Activated T-cell treated with anti-CD3 and anti-CD28 coated beads, Interleukin-2, amount 50 U/mL, for 4 hours (primary cell): ENCODE measurements around the gene ZDHHC5. TPM values are rescaled to one million over a fixed set of nuclear protein-coding genes. Genes with fewer than 3 reads are reported as not detected.

Experiments
- ATAC-seq, 2 donors: fragments of 200-7000 bp; cut with Tn5 transposase; one replicate each; pipeline ENCODE4 v1.10.0; 2021
- DNase-seq: peaks from one replicate; pipeline ENCODE4 v3.0.0-alpha.2; 2020
- H3K27me3 Mint-ChIP-seq: one replicate; pipeline ENCODE4 v1.8.0; 2021; ENCODE audit warnings: low read depth, mixed read lengths
- H3K36me3 Mint-ChIP-seq: one replicate; pipeline ENCODE4 v1.8.0; 2022; ENCODE audit warnings: mixed read lengths; ENCODE audit not compliant: insufficient read depth
- H3K4me1 Mint-ChIP-seq: one replicate; pipeline ENCODE4 v1.8.0; 2021; ENCODE audit warnings: low read depth, mixed read lengths
- H3K4me3 Mint-ChIP-seq: one replicate; pipeline ENCODE4 v1.8.0; 2021; ENCODE audit warnings: mild to moderate bottlenecking, moderate library complexity, mixed read lengths
- H3K9me3 Mint-ChIP-seq: one replicate; pipeline ENCODE4 v1.8.0; 2021; ENCODE audit warnings: mixed read lengths
- total RNA-seq, 3 donors: library from RNA; stranded (reverse); gene quantifications; one replicate each; pipeline ENCODE4 v1.2.1, GENCODE V29; 2021

Gene ZDHHC5
- total RNA-seq, 3 donors from 2014 or later = 65.0 to 78.1 (median 73.8) TPM

DNA sequence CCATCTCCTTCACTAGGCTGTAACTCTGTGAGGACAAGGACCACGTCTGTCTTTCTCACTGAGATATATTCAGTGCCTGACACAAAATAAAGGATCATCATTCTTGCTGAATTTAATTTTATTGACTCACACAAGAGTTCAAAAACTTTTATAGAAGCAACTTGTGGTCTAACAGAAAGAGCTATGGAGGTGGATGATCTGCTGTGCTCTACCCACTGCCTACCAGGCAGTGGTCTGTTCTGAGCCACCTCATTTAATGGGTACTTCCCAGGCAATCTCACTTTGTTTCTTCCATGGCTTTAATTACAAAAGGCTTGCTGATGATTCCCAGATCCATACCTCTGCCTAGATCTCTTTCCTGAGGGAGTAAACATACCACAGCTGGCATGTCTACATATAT, 79.0 kb downstream of the ZDHHC5 start:
- peak; percentile 35 to 58 for ATAC-seq

More for the DNA sequence above, 79.0 kb downstream of the ZDHHC5 start:
- H3K9me3 Mint-ChIP-seq = no peaks in the 10 kb centered on the region
- H3K36me3 Mint-ChIP-seq = peaks cover 28% of the 10 kb centered on the region
- no peak for DNase-seq
- peaks cover 40% of the 10 kb centered on the region for H3K4me1 Mint-ChIP-seq
- H3K4me3 Mint-ChIP-seq = no peak overlapping the region
- no peaks in the 10 kb centered on the region for H3K27me3 Mint-ChIP-seq

Other genes with a start within 250 kb of the ZDHHC5 start
- 100 to 1,000 TPM; 508 to 551 (median 529) TPM for gene SLC43A3, start 241.0 kb upstream of the ZDHHC5 start, total RNA-seq
- gene RTN4RL2, start 207.6 kb upstream of the ZDHHC5 start, total RNA-seq = under 1 TPM; 0.16 to 0.33 (median 0.27) TPM
- 10 to 100 TPM; 15.5 to 20.3 (median 18.3) TPM for gene SLC43A1, start 152.4 kb upstream of the ZDHHC5 start, total RNA-seq
- gene TIMM10, start 137.4 kb upstream of the ZDHHC5 start, total RNA-seq = 100 to 1,000 TPM; 152 to 189 (median 154) TPM
- gene SMTNL1, start 130.5 kb upstream of the ZDHHC5 start, total RNA-seq = not detected
- gene UBE2L6, start 100.4 kb upstream of the ZDHHC5 start, total RNA-seq = 100 to 1,000 TPM; 117 to 136 (median 122) TPM
- 1 to 10 TPM in 2 of 3 donors, under 1 TPM in 1; 0.55 to 2.1 (median 1.7) TPM for gene SERPING1, start 70.4 kb upstream of the ZDHHC5 start, total RNA-seq
- under 1 TPM in 1 of 3 donors, not detected in 2; 0.05 TPM for gene YPEL4, start 18.2 kb upstream of the ZDHHC5 start, total RNA-seq
- 10 to 100 TPM; 21.6 to 24.6 (median 22.0) TPM for gene CLP1, start 10.4 kb upstream of the ZDHHC5 start, total RNA-seq
- 10 to 100 TPM; 23.2 to 26.3 (median 24.4) TPM for gene MED19, start 44.1 kb downstream of the ZDHHC5 start, total RNA-seq
- gene TMX2, start 44.5 kb downstream of the ZDHHC5 start, total RNA-seq = 100 to 1,000 TPM; 126 to 137 (median 137) TPM
- 100 to 1,000 TPM; 231 to 290 (median 260) TPM for gene SELENOH, start 73.4 kb downstream of the ZDHHC5 start, total RNA-seq
- gene BTBD18, start 83.7 kb downstream of the ZDHHC5 start, total RNA-seq = not detected
- 1 to 10 TPM; 4.9 to 6.3 (median 5.4) TPM for gene CTNND1, start 93.7 kb downstream of the ZDHHC5 start, total RNA-seq